ENCODE data around the gene GTF2E1. TPM values are rescaled to one million over a fixed set of nuclear protein-coding genes. Genes with fewer than 3 reads are reported as not detected.

GTF2E1 gene
- total and polyA plus RNA-seq, 2 donors (not counting 1 experiment from before 2014, with no cell fraction given), result 11.5 to 15.7 TPM

DNA sequence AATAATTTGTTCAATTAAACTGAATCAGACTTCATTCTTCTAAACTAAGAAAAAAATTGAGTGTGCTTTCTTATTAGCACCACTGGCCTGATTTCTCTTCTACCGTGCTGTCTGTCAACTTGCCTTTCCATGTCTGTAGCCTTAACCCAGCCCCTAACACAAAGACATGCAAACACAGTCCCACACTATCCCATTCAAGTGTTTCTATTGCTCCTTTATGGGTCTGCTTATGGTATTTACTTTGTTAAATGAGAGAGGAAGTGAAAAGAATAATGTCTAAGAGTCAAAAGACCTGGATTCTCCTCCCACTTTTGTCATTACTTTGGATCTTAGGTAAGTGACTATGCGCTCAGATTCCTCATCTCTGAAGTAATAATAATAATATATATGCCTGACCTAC is 55.3 kb downstream of the GTF2E1 start:
- Histone ChIP-seq H4K20me1 (ENCODE audit: control insufficient read depth, extremely low read depth, insufficient read depth, low read length) (no peaks in the 10 kb centered on the region), H3K9ac (ENCODE audit: insufficient read depth, low read length) (no peak overlapping the region), H3K36me3 (ENCODE audit: control insufficient read depth, insufficient read depth, low read length) (no peaks in the 10 kb centered on the region), H2AFZ (ENCODE audit: low read length) (no peak overlapping the region), H3K4me3 (replicated peaks in 1 of 4; ENCODE audit: control extremely low read depth in 1 of 4, insufficient read depth in 1 of 4, low read depth in 3 of 4, low read length in 4 of 4) (no peak overlapping the region), H3K4me1 (ENCODE audit: control insufficient read depth, extremely low read depth, insufficient read depth, low read length) (no peaks in the 10 kb centered on the region), H3K4me2 (ENCODE audit: extremely low read depth, insufficient read depth, low read length) (no peak overlapping the region), H3K27me3 (ENCODE audit: control insufficient read depth, insufficient read depth, low read length) (no peaks in the 10 kb centered on the region), H3K9me3 (ENCODE audit: control insufficient read depth, insufficient read depth, low read depth, low read length) (no peaks in the 10 kb centered on the region), H3K27ac (ENCODE audit: insufficient read depth, low read length) (no peak overlapping the region), H3K79me2 (ENCODE audit: control insufficient read depth, insufficient read depth, low read length) (no peaks in the 10 kb centered on the region)
- TF ChIP-seq, protein P1, sequence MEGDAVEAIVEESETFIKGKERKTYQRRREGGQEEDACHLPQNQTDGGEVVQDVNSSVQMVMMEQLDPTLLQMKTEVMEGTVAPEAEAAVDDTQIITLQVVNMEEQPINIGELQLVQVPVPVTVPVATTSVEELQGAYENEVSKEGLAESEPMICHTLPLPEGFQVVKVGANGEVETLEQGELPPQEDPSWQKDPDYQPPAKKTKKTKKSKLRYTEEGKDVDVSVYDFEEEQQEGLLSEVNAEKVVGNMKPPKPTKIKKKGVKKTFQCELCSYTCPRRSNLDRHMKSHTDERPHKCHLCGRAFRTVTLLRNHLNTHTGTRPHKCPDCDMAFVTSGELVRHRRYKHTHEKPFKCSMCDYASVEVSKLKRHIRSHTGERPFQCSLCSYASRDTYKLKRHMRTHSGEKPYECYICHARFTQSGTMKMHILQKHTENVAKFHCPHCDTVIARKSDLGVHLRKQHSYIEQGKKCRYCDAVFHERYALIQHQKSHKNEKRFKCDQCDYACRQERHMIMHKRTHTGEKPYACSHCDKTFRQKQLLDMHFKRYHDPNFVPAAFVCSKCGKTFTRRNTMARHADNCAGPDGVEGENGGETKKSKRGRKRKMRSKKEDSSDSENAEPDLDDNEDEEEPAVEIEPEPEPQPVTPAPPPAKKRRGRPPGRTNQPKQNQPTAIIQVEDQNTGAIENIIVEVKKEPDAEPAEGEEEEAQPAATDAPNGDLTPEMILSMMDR (conservative IDR thresholded peaks at IDR 0.05 in 1 of 2, IDR thresholded peaks at IDR 0.05 in 1 of 2; ENCODE audit: low read depth in 1 of 2, low read length in 2 of 2), result no peak
- TF ChIP-seq EZH2 (IDR thresholded peaks at IDR 0.05; ENCODE audit: low read length, missing control alignments), result no peak
- DNase-seq (ENCODE audit: low read depth in 2 of 2), result no peak

DNA sequence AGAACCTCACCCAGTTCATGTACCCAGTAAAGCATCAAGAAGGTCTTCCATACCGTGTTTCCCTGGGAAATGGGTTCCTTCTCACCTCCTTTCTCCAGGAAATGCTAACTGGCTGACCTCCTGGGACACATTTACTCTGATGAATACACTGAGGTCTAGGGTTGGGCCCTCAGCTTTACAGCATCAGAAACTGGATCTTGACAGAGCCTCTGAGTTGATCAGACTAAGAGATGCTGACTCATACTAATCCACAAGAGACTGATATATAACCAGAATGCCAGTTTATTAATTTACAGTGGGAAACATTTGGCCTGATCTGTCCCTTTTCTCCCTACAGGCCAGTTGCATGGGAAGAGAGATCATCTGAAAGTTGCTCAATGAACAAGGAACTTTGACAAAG is 55.8 kb downstream of the GTF2E1 start:
- no peak overlapping the region for H2AFZ ChIP-seq (ENCODE audit: low read length)
- H3K9me3 ChIP-seq (ENCODE audit: control insufficient read depth, insufficient read depth, low read depth, low read length), result no peaks in the 10 kb centered on the region
- H3K79me2 ChIP-seq (ENCODE audit: control insufficient read depth, insufficient read depth, low read length), result no peaks in the 10 kb centered on the region
- no peaks in the 10 kb centered on the region for H3K36me3 ChIP-seq (ENCODE audit: control insufficient read depth, insufficient read depth, low read length)
- no peak for DNase-seq (ENCODE audit: low read depth in 2 of 2)
- H3K9ac ChIP-seq (ENCODE audit: insufficient read depth, low read length), result no peak overlapping the region
- H3K4me1 ChIP-seq (ENCODE audit: control insufficient read depth, extremely low read depth, insufficient read depth, low read length), result no peaks in the 10 kb centered on the region
- H3K27ac ChIP-seq (ENCODE audit: insufficient read depth, low read length), result no peak overlapping the region
- no peaks in the 10 kb centered on the region for H4K20me1 ChIP-seq (ENCODE audit: control insufficient read depth, extremely low read depth, insufficient read depth, low read length)
- no peaks in the 10 kb centered on the region for H3K27me3 ChIP-seq (ENCODE audit: control insufficient read depth, insufficient read depth, low read length)
- H3K4me2 ChIP-seq (ENCODE audit: extremely low read depth, insufficient read depth, low read length), result no peak overlapping the region
- TF ChIP-seq EZH2 (IDR thresholded peaks at IDR 0.05; ENCODE audit: low read length, missing control alignments), result no peak
- TF ChIP-seq, protein P1 (conservative IDR thresholded peaks at IDR 0.05 in 1 of 2, IDR thresholded peaks at IDR 0.05 in 1 of 2; ENCODE audit: low read depth in 1 of 2, low read length in 2 of 2), result no peak
- no peak overlapping the region for H3K4me3 ChIP-seq (replicated peaks in 1 of 4; ENCODE audit: control extremely low read depth in 1 of 4, insufficient read depth in 1 of 4, low read depth in 3 of 4, low read length in 4 of 4)

DNA sequence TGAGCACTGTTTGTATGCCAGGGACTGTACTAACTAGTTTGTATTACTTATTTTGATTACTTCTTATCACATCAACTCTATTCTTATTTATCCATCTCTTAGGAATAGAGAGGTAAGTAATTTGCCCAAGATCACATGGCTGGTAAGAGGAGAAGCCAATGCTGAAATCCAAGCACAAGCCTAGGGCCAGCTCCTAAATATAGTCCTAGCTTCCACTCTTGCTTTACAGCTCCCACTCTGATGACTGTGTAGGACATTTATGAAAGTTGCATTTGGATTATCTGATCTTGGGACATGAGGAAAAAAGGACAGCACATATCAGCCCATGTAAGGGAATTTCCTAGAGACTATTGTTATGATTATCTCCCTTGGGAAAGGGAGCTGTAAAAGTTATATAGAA is 58.1 kb downstream of the GTF2E1 start:
- Histone ChIP-seq H3K27ac (ENCODE audit: insufficient read depth, low read length) (no peak overlapping the region), H3K4me3 (replicated peaks in 1 of 4; ENCODE audit: control extremely low read depth in 1 of 4, insufficient read depth in 1 of 4, low read depth in 3 of 4, low read length in 4 of 4) (no peak overlapping the region), H3K79me2 (ENCODE audit: control insufficient read depth, insufficient read depth, low read length) (no peaks in the 10 kb centered on the region), H4K20me1 (ENCODE audit: control insufficient read depth, extremely low read depth, insufficient read depth, low read length) (no peaks in the 10 kb centered on the region), H3K9ac (ENCODE audit: insufficient read depth, low read length) (no peak overlapping the region), H3K27me3 (ENCODE audit: control insufficient read depth, insufficient read depth, low read length) (no peaks in the 10 kb centered on the region), H3K36me3 (ENCODE audit: control insufficient read depth, insufficient read depth, low read length) (no peaks in the 10 kb centered on the region), H3K4me1 (ENCODE audit: control insufficient read depth, extremely low read depth, insufficient read depth, low read length) (no peaks in the 10 kb centered on the region), H3K4me2 (ENCODE audit: extremely low read depth, insufficient read depth, low read length) (no peak overlapping the region), H3K9me3 (ENCODE audit: control insufficient read depth, insufficient read depth, low read depth, low read length) (no peaks in the 10 kb centered on the region), H2AFZ (ENCODE audit: low read length) (no peak overlapping the region)
- no peak for DNase-seq (ENCODE audit: low read depth in 2 of 2)
- TF ChIP-seq, protein P1 (conservative IDR thresholded peaks at IDR 0.05 in 1 of 2, IDR thresholded peaks at IDR 0.05 in 1 of 2; ENCODE audit: low read depth in 1 of 2, low read length in 2 of 2), result no peak
- TF ChIP-seq EZH2 (IDR thresholded peaks at IDR 0.05; ENCODE audit: low read length, missing control alignments), result no peak

Data from fibroblast of lung (primary cell).